Measurements from ENCODE around the gene ISLR.
"Not testable (repeated sequence)": the region's sequence is repeated elsewhere in the genome, so short reads cannot be mapped to it uniquely, and the experiment has no call there.

GRCh38 chr15:74160390-74160789, 13.1 kb upstream of the ISLR start:
- not testable (repeated sequence) for TF ChIP-seq POLR2A (IDR thresholded peaks at IDR 0.05; ENCODE audit: low read depth, low read length); CTCF (conservative IDR thresholded peaks at IDR 0.05; ENCODE audit: low read depth, low read length); ELK1 (IDR thresholded peaks at IDR 0.05; ENCODE audit: borderline replicate concordance, low read depth, low read length); USF2 (IDR thresholded peaks at IDR 0.05; ENCODE audit: low read depth, low read length); BHLHE40 (IDR thresholded peaks at IDR 0.05; ENCODE audit: low read depth, low read length); NFE2L2 (IDR thresholded peaks at IDR 0.05; ENCODE audit: low read depth, low read length); RCOR1 (IDR thresholded peaks at IDR 0.05; ENCODE audit: insufficient replicate concordance, low read length); CEBPB (IDR thresholded peaks at IDR 0.05; ENCODE audit: low read depth, low read length); SMC3 (IDR thresholded peaks at IDR 0.05; ENCODE audit: low read depth, low read length); MAZ (IDR thresholded peaks at IDR 0.05; ENCODE audit: borderline replicate concordance, low read depth, low read length); CHD1 (IDR thresholded peaks at IDR 0.05; ENCODE audit: low read depth, low read length); RFX5 (IDR thresholded peaks at IDR 0.05; ENCODE audit: low read depth, low read length); RAD21 (IDR thresholded peaks at IDR 0.05; ENCODE audit: low read length)
